Fibroblast of mammary gland (primary cell): ENCODE data around the gene MAPKAP1.
A peak's percentile ranks its signal among the peaks of the same experiment; 100 is the strongest.

Experiments
- DNase-seq: peaks from one replicate; pipeline ENCODE4 v3.0.0-alpha.2; 2010; ENCODE audit warnings: low read depth
- H3K4me3 ChIP-seq: 2 replicates; pipeline ENCODE4 v1.5.1; 2011; ENCODE audit warnings: low read depth, mild to moderate bottlenecking, low read length, moderate library complexity; ENCODE audit not compliant: control insufficient read depth
- CTCF ChIP-seq: conservative IDR thresholded peaks from 2 replicates; pipeline ENCODE4 v1.5.1; 2011; ENCODE audit warnings: low read depth, low read length, inconsistent platforms; ENCODE audit not compliant: control insufficient read depth, insufficient read depth

The MAPKAP1 gene

GRCh38 chr9:125537442-125538091, 169.4 kb downstream of the MAPKAP1 start:
- TF ChIP-seq CTCF, result no peak
- H3K4me3 ChIP-seq, result no peak overlapping the region
- no peak for DNase-seq

- TF ChIP-seq CTCF, result no peak
- no peak overlapping the region for H3K4me3 ChIP-seq
- DNase-seq, result no peak
Observed at GRCh38 chr9:125536776-125537175, 170.2 kb downstream of the MAPKAP1 start.

- no peak for TF ChIP-seq CTCF
- H3K4me3 ChIP-seq, result no peak overlapping the region
- no peak for DNase-seq
Observed at GRCh38 chr9:125536167-125536772, 170.7 kb downstream of the MAPKAP1 start.

- TF ChIP-seq CTCF, result no peak
- DNase-seq, result no peak
- H3K4me3 ChIP-seq, result no peak overlapping the region
Observed at GRCh38 chr9:125534971-125535701, 171.9 kb downstream of the MAPKAP1 start.

GRCh38 chr9:125532812-125533594, 174.0 kb downstream of the MAPKAP1 start:
- TF ChIP-seq CTCF, result no peak
- no peak overlapping the region for H3K4me3 ChIP-seq
- no peak for DNase-seq

GRCh38 chr9:125532412-125532811, 174.6 kb downstream of the MAPKAP1 start:
- no peak overlapping the region for H3K4me3 ChIP-seq
- TF ChIP-seq CTCF, result no peak
- peak; percentile 79 for DNase-seq
